OCI-LY3 (cell line): ENCODE results near the gene CLIP4.

Experiments used
- H2AFZ ChIP-seq: fragments of 200-600, 300-600 bp; shearing (Covaris generic); 2 replicates; pipeline ENCODE4 v1.6.0; 2014; ENCODE audit warnings: antibody characterized with exemption, low read depth, low read length
- H3K27ac ChIP-seq: fragments of 200-600, 300-600 bp; sonication (generic); 2 replicates; pipeline ENCODE4 v1.5.1; 2014; ENCODE audit warnings: mild to moderate bottlenecking, low read length, moderate library complexity, mixed read lengths
- H3K27me3 ChIP-seq: fragments of 200-600, 300-600 bp; sonication (generic); 2 replicates; pipeline ENCODE4 v1.6.1; 2014; ENCODE audit warnings: low read depth, low read length, mixed read lengths
- H3K36me3 ChIP-seq: fragments of 200-600, 300-600 bp; sonication (generic); replicated peaks from 2 replicates; pipeline ENCODE3; 2014; ENCODE audit warnings: low read depth, low read length, mixed read lengths
- H3K4me1 ChIP-seq: fragments of 300-600, 200-600 bp; sonication (generic); 2 replicates; pipeline ENCODE4 v1.6.1; 2014; ENCODE audit warnings: low read length, mixed read lengths
- H3K4me2 ChIP-seq: fragments of 200-600, 300-600 bp; sonication (generic); 2 replicates; pipeline ENCODE4 v1.6.1; 2014; ENCODE audit warnings: low read length, mixed read lengths
- H3K4me3 ChIP-seq: fragments of 300-600, 200-600 bp; sonication (generic); 2 replicates; pipeline ENCODE4 v1.5.1; 2014; ENCODE audit warnings: antibody characterized with exemption, mild to moderate bottlenecking, low read length, moderate library complexity
- H3K79me2 ChIP-seq: fragments of 300-600, 200-600 bp; shearing (Covaris generic); 2 replicates; pipeline ENCODE4 v1.6.1; 2014; ENCODE audit warnings: mild to moderate bottlenecking, low read length, mixed read lengths
- H3K9ac ChIP-seq: fragments of 300-600, 200-600 bp; shearing (Covaris generic); 2 replicates; pipeline ENCODE4 v1.6.0; 2014; ENCODE audit warnings: mild to moderate bottlenecking, low read length, moderate library complexity
- H3K9me3 ChIP-seq: fragments of 200-600, 300-600 bp; shearing (Covaris generic); 2 replicates; pipeline ENCODE4 v1.6.1; 2014; ENCODE audit warnings: low read length, mixed read lengths; ENCODE audit not compliant: insufficient read depth
- H4K20me1 ChIP-seq: fragments of 200-600, 300-600 bp; sonication (generic); 2 replicates; pipeline ENCODE4 v1.6.1; 2016; ENCODE audit warnings: low read length, mixed read lengths; ENCODE audit not compliant: insufficient read depth
- EZH2phosphoT487 ChIP-seq: fragments of 200-600 bp; shearing (Covaris generic); IDR thresholded peaks from 2 replicates; pipeline ENCODE4 v1.6.1; 2018; ENCODE audit warnings: antibody characterized with exemption, mixed run types, low read depth
- TF ChIP-seq, protein P1 (sequence below): fragments of 200-600, 300-600 bp; sonication (generic); IDR thresholded peaks from 2 replicates; pipeline ENCODE4 v1.5.1; 2014; ENCODE audit warnings: antibody characterized with exemption, low read length, low read depth

Gene CLIP4

DNA sequence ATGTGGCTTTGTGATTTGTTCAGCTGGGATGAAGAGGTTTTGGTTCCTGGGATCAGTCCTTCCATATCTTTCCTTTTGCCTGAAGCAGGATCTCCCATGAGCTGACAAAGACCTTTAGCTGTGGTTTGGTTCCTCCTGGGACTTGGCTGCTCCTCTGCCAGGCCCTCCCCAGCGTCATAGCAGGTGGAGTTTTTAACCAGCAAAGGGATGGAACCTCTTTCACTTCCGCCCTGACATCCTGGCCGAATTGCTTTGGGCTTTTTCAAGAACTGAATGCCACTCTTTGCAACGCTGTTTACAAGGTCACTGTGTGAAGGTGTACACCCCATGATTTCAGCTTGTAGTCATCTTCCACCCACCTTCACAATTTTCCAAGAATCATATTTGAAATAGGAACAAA, 41.3 kb upstream of the CLIP4 start:
- no peaks in the 10 kb centered on the region for H3K36me3 ChIP-seq
- peaks cover 7% of the 10 kb centered on the region for H3K4me1 ChIP-seq
- no peak overlapping the region for H3K27ac ChIP-seq
- no peak overlapping the region for H3K9ac ChIP-seq
- no peak overlapping the region for H3K4me3 ChIP-seq
- H4K20me1 ChIP-seq, result no peaks in the 10 kb centered on the region
- H3K79me2 ChIP-seq, result no peaks in the 10 kb centered on the region
- no peak overlapping the region for H3K4me2 ChIP-seq
- TF ChIP-seq, protein P1, sequence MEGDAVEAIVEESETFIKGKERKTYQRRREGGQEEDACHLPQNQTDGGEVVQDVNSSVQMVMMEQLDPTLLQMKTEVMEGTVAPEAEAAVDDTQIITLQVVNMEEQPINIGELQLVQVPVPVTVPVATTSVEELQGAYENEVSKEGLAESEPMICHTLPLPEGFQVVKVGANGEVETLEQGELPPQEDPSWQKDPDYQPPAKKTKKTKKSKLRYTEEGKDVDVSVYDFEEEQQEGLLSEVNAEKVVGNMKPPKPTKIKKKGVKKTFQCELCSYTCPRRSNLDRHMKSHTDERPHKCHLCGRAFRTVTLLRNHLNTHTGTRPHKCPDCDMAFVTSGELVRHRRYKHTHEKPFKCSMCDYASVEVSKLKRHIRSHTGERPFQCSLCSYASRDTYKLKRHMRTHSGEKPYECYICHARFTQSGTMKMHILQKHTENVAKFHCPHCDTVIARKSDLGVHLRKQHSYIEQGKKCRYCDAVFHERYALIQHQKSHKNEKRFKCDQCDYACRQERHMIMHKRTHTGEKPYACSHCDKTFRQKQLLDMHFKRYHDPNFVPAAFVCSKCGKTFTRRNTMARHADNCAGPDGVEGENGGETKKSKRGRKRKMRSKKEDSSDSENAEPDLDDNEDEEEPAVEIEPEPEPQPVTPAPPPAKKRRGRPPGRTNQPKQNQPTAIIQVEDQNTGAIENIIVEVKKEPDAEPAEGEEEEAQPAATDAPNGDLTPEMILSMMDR, result no peak
- TF ChIP-seq EZH2phosphoT487, result no peak
- 0 out of 2 replicates have a peak, but pooled peaks cover under 1% of the 10 kb centered on the region for H3K27me3 ChIP-seq
- no peaks in the 10 kb centered on the region for H3K9me3 ChIP-seq
- no peak overlapping the region for H2AFZ ChIP-seq

DNA sequence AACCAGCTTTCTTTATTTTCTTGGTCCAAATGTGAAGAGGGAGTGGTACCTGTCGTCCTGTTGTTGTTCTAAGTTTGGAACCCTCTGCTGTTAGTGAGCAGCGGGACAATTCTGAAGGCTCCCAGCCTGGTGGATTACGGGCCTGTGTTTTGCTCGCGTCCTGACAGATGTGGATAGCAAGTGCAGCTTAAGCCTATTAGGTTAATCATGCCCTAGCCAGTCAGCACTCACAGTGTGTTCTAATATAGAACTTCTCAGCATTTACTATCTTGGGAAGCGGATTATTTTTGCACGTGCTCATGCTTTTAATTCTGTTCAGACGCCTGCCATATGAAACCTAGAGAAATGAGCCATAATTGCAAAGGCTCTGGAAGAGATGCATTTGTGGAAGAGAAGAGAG, 40.8 kb upstream of the CLIP4 start, which contains the start of gene PCARE:
PCARE (minus strand) TSS at position 113 of the 400 bp plus-strand sequence. CDS start 262 bp downstream, outside the sequence.
- Histone ChIP-seq H2AFZ (no peak within 1 kb of the TSS), H3K4me1 (peaks cover 7% of the 10 kb centered on the region), H3K27ac (no peak within 1 kb of the TSS), H4K20me1 (no peaks in the 10 kb centered on the region), H3K9me3 (no peaks in the 10 kb centered on the region), H3K4me3 (no peak within 1 kb of the TSS), H3K79me2 (no peaks in the 10 kb centered on the region), H3K4me2 (no peak within 1 kb of the TSS), H3K36me3 (no peaks in the 10 kb centered on the region), H3K27me3 (no peaks in the 10 kb centered on the region), H3K9ac (no peak within 1 kb of the TSS)
- TF ChIP-seq, protein P1, result no peak

DNA sequence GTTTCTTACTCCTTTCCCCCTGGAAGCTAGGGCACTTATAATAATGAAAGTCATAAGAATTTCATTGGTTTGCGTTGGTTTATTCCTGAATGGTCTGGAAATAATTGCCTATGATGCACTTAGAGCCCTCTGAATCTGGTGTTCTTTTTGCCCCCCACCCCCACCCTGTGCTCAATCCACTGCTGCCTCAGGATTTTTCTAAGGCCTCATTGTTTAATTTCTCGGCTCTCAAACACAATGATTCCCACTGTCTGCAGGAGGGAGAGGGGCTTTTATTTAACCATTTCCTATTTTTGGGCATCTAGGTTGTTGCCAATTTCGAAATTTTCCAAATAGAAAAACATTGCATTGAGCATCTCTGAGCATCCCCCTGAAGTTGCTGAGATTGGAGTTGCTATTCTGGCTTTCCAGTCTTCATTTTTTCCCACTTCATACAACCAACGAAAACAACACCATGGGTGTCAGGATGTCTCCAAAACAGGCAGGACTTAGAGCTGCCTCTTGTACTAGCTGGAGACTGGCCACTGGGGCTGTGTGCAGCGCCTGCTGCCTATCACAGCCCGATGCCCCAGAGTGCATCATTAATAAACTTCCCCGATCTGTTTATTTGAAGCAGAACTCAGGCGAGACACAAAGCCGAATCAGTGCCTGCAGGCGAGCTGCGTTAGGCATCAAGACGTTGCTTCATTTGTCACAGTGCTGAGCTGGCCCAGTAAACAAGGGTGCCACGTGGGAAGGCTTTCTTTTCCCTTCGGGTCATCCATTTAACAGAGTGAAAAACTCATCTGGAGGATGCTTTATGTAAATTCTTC, 39.1 kb upstream of the CLIP4 start:
- H3K4me3 ChIP-seq, result no peak overlapping the region
- no peaks in the 10 kb centered on the region for H3K27me3 ChIP-seq
- H3K4me2 ChIP-seq, result no peak overlapping the region
- H3K4me1 ChIP-seq, result peaks cover 7% of the 10 kb centered on the region
- H3K36me3 ChIP-seq, result no peaks in the 10 kb centered on the region
- TF ChIP-seq, protein P1, result no peak
- no peak for TF ChIP-seq EZH2phosphoT487
- H3K9ac ChIP-seq, result no peak overlapping the region
- H3K79me2 ChIP-seq, result no peaks in the 10 kb centered on the region
- no peaks in the 10 kb centered on the region for H3K9me3 ChIP-seq
- H4K20me1 ChIP-seq, result no peaks in the 10 kb centered on the region
- no peak overlapping the region for H2AFZ ChIP-seq
- H3K27ac ChIP-seq, result no peak overlapping the region

DNA sequence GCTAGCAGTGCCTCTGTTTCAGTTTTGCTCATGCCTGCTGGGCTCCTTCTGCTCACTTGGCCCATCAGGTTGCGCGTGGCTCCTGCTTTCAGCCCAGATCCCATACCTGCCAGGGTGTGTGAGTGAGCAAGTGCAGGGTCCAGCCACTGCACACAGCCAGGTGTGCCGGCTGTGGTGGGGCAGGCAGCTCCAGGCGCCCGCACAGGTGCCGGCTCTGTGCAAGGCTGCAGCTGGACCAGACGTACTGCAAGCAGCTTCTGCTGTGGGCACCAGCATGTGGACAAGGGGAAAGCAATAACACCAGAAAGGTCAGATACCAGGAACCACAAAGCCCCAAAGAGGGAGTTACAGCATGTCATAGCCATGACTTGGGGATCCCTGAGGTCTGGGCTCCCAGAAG, 35.3 kb upstream of the CLIP4 start:
- Histone ChIP-seq H3K27me3 (no peaks in the 10 kb centered on the region), H4K20me1 (no peaks in the 10 kb centered on the region), H3K9me3 (no peaks in the 10 kb centered on the region), H3K4me2 (no peak overlapping the region), H3K79me2 (no peaks in the 10 kb centered on the region), H3K9ac (no peak overlapping the region), H2AFZ (no peak overlapping the region), H3K27ac (no peak overlapping the region), H3K4me1 (no peaks in the 10 kb centered on the region), H3K4me3 (no peak overlapping the region), H3K36me3 (no peaks in the 10 kb centered on the region)
- TF ChIP-seq, protein P1, result no peak
- TF ChIP-seq EZH2phosphoT487, result no peak
